Measurements from ENCODE around the gene FRAS1. TPM values are rescaled to one million over a fixed set of nuclear protein-coding genes. Genes with fewer than 3 reads are reported as not detected.

The FRAS1 gene
- total RNA-seq, 4 donors from 2014 or later: 3.4 to 11.7 (median 4.2) TPM

- Histone ChIP-seq H3K27me3 (no peaks in the 10 kb centered on the region), H3K4me1 (no peaks in the 10 kb centered on the region), H3K27ac (no peak overlapping the region), H3K4me3 (no peak overlapping the region), H3K9me3 (no peaks in the 10 kb centered on the region), H3K36me3 (no peaks in the 10 kb centered on the region)
- no peak for ATAC-seq
- 88 to 92% methylated on average over 3 of the region's 3 CpGs for WGBS, 2 donors (ENCODE audit: low coverage in 1 of 2)
- TF ChIP-seq POLR2A (IDR thresholded peaks at IDR 0.05): no peak
- TF ChIP-seq EP300 (IDR thresholded peaks at IDR 0.05): no peak
- TF ChIP-seq CTCF (IDR thresholded peaks at IDR 0.05): no peak
- TF ChIP-seq POLR2AphosphoS5 (IDR thresholded peaks at IDR 0.05): no peak
Measured at GRCh38 chr4:78138252-78138651, 81.1 kb downstream of the FRAS1 start.

GRCh38 chr4:78143634-78144033 lies 86.5 kb downstream of the FRAS1 start:
- H3K9me3 ChIP-seq: no peaks in the 10 kb centered on the region
- H3K27me3 ChIP-seq: no peaks in the 10 kb centered on the region
- ATAC-seq: no peak
- no peak overlapping the region for H3K27ac ChIP-seq
- no peak for TF ChIP-seq POLR2A (IDR thresholded peaks at IDR 0.05)
- TF ChIP-seq POLR2AphosphoS5 (IDR thresholded peaks at IDR 0.05): no peak
- no peak for TF ChIP-seq EP300 (IDR thresholded peaks at IDR 0.05)
- TF ChIP-seq CTCF (IDR thresholded peaks at IDR 0.05): no peak
- WGBS, 2 donors (ENCODE audit: low coverage in 1 of 2): 92 to 100% methylated on average over 2 of the region's 2 CpGs
- no peak overlapping the region for H3K4me3 ChIP-seq
- H3K4me1 ChIP-seq: no peaks in the 10 kb centered on the region
- H3K36me3 ChIP-seq: no peaks in the 10 kb centered on the region

GRCh38 chr4:78145008-78145407 lies 87.9 kb downstream of the FRAS1 start:
- H3K4me1 ChIP-seq: no peaks in the 10 kb centered on the region
- no peak for ATAC-seq
- no peak for TF ChIP-seq POLR2AphosphoS5 (IDR thresholded peaks at IDR 0.05)
- no peak for TF ChIP-seq CTCF (IDR thresholded peaks at IDR 0.05)
- no peak for TF ChIP-seq EP300 (IDR thresholded peaks at IDR 0.05)
- TF ChIP-seq POLR2A (IDR thresholded peaks at IDR 0.05): no peak
- 81 to 98% methylated on average over 4 of the region's 4 CpGs for WGBS, 2 donors (ENCODE audit: low coverage in 1 of 2)
- H3K27me3 ChIP-seq: no peaks in the 10 kb centered on the region
- H3K36me3 ChIP-seq: no peaks in the 10 kb centered on the region
- no peak overlapping the region for H3K27ac ChIP-seq
- no peaks in the 10 kb centered on the region for H3K9me3 ChIP-seq
- H3K4me3 ChIP-seq: no peak overlapping the region

GRCh38 chr4:78145622-78146021 lies 88.5 kb downstream of the FRAS1 start:
- Histone ChIP-seq H3K36me3 (no peaks in the 10 kb centered on the region), H3K9me3 (no peaks in the 10 kb centered on the region), H3K27ac (no peak overlapping the region), H3K4me1 (no peaks in the 10 kb centered on the region), H3K4me3 (no peak overlapping the region), H3K27me3 (no peaks in the 10 kb centered on the region)
- no peak for TF ChIP-seq CTCF (IDR thresholded peaks at IDR 0.05)
- TF ChIP-seq EP300 (IDR thresholded peaks at IDR 0.05): no peak
- TF ChIP-seq POLR2A (IDR thresholded peaks at IDR 0.05): no peak
- TF ChIP-seq POLR2AphosphoS5 (IDR thresholded peaks at IDR 0.05): no peak
- no peak for ATAC-seq
- 67 to 74% methylated on average over 9 to 10 of the region's 10 CpGs for WGBS, 2 donors (ENCODE audit: low coverage in 1 of 2)

- H3K27me3 ChIP-seq: no peaks in the 10 kb centered on the region
- no peaks in the 10 kb centered on the region for H3K36me3 ChIP-seq
- TF ChIP-seq POLR2AphosphoS5 (IDR thresholded peaks at IDR 0.05) (no peak), EP300 (IDR thresholded peaks at IDR 0.05) (no peak), CTCF (IDR thresholded peaks at IDR 0.05) (no peak)
- H3K4me3 ChIP-seq: no peak overlapping the region
- H3K27ac ChIP-seq: no peak overlapping the region
- no peak for ATAC-seq
- H3K9me3 ChIP-seq: no peaks in the 10 kb centered on the region
- 64 to 89% methylated on average over 4 to 5 of the region's 7 CpGs for WGBS, 2 donors (ENCODE audit: low coverage in 1 of 2)
- H3K4me1 ChIP-seq: no peaks in the 10 kb centered on the region
Measured at GRCh38 chr4:78149751-78150542, 92.8 kb downstream of the FRAS1 start.
